Femur (tissue), 1 donor: ENCODE results near the gene HERC4.
"Not testable (repeated sequence)": the region's sequence is repeated elsewhere in the genome, so short reads cannot be mapped to it uniquely, and the experiment has no call there.

Experiments
- DNase-seq: peaks from one replicate; pipeline ENCODE4 v3.0.0-alpha.2; 2017

The HERC4 gene

DNA sequence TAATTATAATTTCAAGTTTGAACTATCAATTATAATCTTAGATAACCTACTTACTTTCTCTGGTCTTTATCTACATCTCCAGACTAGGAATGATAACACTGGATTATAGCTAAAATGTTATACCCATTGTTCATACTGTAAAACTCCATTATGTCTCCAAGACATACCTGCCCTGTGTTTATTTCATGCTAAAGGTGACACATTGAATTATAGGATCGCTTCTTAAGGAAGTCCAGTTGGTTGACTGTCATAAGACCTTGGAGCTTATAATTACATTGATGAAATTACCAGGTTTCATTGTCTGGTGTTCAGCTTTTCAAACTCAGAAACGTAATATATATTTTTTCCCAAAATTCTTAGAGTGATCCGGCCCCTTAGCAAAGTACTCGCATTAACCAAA lies 15.5 kb upstream of the HERC4 start:
- no peak for DNase-seq

DNA sequence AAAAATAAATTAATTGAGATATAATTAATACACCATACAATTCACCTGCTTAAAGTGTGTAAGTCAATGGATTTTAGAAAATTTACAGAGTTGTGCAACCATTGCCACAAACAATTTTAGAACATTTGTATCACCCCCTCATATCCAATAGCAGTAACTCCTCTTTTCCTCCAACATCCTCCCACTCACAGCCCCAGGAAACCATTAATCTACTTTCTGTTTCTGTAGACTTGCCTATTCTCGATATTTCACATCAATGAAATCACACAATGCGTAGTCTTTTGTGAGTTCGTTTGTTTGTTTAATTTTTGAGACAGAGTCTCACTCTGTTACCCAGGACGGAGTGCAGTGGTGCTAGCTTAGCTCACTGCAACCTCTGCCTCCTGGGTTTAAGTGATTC lies 13.7 kb upstream of the HERC4 start:
- no peak for DNase-seq

DNA sequence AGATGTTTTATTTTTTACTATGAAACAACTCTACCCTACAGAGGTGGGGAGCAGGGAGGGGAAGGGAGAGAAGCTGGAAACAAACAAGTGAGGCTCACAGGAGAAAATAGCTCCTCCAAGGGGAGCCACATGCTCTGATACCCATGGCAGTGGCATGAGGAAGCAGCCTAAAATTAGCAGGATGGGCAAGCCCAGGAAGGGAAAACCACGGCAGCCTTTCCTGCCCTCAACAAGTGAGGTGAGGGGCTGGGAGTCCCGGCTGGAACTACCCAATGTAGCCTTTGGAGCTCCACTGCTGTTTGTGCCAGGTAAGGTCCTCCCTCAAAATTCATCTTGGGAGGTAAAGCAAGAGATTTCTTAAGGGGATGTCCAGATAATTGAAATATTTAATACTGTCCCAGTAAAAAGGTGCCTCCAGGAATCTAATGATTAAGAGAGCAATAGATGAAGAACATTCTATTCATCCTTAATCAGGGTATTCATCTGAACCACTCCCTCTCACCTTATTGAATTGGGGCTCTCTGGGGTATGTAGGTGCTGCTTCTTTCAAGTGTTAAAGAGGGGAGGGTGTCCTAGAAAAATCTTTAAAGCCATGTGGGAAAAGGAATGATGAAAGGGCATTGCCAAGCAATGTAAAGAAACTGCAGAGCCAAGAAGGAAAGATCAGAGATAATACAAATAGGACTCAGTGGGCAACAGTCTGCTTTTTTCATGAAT lies 12.8 kb upstream of the HERC4 start:
- no peak for DNase-seq

DNA sequence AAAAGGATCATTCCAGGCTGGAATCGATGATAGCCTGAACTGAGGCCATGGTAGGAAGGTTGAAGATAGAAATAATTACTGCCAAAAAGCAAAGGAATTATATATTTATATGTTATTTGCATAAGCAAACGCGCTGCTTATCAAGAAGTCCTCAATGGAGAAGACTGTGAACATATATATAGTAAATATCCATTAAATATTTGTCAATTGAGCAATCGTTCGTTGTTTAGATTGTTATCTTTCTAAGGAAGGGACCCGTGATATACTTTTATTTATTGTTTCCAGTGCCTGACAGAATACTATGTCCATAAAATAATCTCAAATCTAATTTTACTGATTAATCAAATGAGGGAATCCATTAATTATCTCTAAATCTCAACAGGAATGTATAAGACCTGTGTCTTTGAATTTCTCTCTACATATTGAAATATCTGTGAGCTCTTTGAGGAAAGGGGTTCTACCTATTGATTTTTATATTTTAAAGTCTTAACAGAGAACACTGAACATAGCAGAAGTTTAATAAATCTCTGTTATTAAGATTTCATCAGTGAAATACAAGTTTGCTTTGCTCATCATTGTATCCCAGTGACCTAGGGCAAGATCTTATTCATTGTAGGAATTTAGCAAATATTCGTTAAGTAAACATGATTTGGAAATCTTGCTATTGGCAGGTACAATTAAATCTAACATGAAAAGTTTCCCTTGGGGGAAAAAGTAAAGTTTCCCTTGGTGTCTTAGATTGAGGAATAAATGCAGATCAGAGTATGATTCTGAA lies 12.0 kb upstream of the HERC4 start:
- DNase-seq = no peak

DNA sequence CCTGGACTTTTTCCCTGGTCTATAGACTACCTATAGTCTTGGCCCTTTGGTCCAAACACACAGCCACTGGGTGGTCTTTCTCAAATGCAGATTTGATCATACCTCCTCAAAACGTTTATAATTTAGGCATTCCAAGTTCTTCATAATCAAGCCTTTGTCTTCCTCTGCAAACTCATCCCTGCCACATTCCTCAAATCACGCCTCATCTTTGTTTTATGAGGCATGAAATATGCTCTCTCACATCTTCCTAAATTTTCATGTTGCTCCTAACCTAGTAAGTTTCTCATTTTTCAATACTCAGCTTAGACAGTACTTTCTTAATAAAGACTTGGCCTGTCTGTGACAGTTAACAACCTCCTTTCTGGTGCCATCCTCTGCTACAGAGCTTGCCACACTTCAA lies 10.9 kb upstream of the HERC4 start:
- no peak for DNase-seq

DNA sequence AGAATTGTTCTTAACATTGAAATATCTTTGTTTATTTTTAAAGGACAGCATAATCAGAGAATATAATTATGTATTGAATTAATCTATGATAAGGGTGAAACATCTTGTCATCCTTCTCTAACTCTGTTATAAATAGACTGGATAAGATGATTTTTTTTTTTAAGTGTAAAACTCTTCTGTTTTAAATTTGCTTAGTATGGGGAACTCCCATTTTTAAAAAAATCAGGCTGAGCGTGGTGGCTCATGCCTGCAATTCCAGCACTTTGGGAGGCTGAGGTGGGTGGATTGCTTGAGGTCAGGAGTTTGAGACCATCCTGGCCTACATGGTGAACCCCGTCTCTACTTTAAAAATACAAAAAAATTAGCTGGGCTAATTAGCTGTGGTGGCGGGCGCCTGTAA lies 9.4 kb upstream of the HERC4 start:
- DNase-seq = no peak

DNA sequence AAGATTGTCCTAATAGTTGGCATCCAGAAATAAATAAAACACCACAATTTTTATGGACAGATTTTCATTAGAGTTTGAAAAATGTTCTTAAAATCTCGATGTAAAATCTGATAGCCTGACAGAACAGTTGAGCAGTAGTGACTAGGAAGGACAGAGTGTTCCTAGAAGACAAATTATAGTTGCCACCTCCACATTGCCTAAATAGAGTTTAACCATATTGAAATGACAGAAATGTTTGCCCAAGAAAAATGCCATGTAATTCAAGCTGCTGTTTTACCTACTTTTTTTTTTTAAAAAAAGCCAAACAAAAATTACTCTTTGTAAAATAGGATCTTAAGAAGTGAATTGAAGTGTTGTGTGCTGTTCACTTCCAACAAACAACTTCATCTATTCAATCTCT lies 8.9 kb upstream of the HERC4 start:
- no peak for DNase-seq

DNA sequence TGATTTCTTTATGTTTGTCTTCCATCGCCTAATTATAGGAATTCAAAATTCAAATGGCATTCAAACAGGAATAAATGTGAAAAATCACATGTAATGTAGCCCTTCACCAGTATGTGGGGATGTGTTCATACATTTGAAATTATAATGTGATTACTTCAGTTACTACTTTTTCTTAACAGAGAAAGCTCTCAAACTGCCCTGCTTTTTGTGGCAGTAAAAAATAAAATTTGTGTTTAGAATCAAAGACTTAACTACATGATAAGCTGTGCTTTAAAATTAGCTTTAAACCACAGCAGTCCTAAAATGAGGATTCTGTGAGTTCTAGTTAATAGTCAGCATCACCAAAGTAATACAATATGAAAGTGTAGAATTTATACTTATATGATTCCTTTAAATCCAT lies 7.8 kb upstream of the HERC4 start:
- DNase-seq = no peak

DNA sequence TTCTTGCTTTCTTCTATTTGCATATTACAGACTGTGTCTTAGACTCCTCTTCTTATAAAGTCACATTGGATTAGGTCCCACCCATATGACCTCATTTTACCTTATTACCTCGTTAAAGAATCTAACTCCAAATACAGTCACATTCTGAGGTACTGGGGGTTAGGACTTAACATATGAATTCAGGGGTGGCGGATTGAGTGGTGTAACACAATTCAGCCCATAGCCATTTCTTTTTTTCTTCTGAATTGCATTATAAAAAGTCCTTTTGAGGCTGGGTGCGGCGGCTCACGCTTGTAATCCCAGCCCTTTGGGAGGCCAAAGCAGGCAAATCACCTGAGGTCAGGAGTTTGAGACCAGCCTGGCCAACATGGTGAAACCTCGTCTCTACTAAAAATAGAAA lies 6.8 kb upstream of the HERC4 start:
- no peak for DNase-seq

DNA sequence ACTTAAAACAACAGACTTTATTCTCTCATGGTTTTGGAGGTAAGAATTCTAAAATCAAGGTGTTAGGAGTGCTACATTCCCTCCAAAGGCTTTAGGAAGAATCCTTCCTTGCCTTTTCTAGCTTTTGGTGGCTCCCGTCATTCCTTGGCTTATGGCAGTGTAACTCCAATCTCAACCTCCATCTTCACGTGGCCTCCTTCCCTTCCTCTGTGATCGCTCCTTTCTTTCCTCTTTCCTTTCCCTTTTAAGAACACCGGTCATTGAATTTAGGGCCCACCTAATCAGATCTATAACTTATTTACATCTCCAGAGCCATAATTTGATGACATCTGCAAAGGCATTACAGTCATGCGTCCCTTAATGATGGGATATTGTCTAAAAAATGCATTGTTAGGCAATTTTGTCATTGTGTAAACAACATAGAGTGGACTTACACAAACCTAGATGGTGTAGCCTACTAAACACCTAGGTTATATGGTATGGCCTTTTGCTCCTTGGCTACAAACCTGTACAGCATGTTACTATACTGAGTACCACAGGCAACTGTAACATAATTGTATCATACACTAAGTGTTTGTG lies 5.9 kb upstream of the HERC4 start:
- no peak for DNase-seq

DNA sequence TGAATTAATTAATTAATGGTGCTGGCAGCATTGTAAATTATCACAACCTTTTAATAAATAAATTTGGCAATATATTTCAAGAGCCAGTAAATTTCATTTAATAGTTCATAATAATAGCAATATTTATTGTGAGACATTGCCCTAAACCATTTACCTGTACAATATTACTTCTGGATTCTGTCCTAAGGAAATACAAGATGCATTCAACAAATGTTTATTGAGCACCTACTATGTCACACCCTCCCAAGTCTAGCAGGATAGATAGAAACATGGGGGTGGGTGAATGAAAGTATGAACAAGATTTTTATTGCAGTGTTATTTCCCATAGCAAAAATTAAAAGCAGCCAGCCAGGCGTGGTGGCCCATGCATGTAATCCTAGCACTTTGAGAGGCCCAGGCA lies 4.4 kb upstream of the HERC4 start:
- no peak for DNase-seq

DNA sequence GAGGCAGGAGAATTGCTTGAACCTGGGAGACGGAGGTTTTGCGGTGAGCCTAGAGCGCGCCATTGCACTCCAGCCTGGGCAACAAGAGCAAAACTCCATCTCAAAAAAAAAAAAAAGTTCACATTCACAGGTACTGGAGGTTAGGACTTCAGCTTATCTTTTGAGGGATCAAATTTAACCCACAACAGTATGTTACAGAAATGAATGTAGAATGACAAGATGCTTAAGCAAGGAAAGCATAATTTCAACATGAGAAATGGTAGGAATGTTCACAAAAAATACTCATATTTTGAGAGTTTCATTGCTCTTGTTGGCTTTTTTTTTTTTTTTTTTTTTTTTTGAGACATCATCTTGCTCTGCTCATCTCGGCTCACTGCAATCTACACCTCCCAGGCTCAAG lies 1.9 kb upstream of the HERC4 start:
- no peak for DNase-seq

DNA sequence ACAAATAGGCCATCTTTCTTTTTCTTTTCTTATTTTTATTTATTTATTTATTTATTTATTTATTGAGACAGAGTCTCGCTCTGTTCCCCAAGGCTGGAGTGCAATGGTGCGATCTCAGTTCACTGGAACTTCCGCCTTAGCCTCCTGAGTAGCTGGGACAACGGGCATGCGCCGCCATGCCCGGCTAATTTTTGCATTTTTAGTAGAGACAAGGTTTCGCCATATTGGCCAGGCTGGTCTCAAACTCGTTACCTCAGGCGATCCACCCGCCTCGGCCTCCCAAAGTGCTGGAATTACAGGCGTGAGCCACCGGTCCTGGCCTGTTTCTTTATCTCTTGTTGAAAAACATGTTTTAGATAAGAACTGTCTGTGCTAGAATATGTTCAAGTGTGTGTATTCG lies 998 bp upstream of the HERC4 start:
- not testable (repeated sequence) for DNase-seq

DNA sequence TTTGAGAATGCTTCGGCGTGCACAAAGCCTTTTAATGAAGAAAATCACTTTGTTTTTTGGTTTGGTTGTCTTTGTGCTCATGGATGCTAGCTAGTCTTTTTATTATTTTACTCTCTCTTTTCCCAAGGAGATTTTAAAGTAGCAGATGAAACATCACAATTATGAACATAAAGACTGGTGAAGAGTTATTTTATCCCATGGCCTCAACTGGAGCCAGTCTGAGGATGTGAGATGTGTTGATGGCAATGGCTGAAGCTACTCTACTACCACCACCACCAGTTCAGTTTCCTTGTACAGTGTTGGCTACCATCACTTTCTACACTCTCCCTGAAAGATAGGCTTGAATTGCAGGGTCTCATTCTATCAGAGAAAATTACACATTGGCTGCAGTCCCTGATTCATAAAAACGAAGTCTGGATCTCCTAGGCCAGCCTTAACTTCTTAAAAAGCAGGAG lies 494 bp upstream of the HERC4 start:
- no peak for DNase-seq

DNA sequence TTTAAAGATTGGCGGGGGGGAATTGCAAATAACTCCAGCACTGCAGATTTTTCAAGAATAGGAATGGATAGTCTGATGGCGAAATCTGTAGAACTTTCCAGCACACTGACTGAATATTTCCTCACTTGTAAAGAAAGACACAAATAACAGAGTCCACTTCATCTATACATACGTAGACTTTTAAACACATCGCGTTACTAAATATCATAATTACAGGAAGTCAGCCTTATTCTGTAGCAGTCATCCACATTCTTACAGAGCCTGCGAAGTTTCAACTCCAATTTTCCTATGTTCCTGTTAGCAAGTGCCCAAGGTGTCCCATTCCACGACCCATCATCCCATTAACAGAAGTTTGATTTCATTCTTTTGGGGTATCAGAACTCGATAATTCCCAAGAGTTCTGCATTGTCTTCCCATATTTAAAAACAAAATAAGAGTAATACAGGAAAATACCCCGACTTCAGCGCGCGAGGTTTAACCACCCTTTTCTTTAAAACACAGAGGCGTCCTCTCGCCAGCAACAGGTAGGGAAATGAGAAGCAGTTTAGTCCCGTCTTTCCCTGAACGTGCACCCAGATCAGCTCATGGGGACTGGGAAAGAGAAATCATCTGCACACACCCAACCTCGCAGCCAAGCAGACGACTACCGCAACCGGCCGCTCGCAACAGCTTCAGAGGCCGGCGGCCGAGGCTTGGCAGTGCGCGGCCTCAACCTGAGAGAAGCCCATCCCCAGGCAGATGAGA lies 880 bp downstream of the HERC4 start:
- no peak for DNase-seq

DNA sequence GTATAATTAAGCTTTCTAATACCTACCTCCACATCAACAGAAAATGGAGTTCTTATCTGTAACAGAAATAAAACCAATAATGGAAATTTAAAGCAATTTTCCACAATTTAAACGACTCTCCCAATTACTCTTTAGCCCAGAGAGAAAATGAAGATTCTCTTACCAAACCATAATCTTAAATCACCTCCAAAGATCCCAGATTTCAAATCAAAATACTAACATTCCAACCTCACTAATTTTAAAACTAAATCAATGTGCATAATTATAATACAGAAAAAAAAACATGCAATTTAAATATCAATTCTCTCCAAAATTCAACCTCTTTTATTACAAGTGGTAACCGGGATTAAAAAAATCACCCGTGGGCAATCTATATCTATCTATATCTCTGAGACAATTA lies 1.5 kb downstream of the HERC4 start:
- no peak for DNase-seq

DNA sequence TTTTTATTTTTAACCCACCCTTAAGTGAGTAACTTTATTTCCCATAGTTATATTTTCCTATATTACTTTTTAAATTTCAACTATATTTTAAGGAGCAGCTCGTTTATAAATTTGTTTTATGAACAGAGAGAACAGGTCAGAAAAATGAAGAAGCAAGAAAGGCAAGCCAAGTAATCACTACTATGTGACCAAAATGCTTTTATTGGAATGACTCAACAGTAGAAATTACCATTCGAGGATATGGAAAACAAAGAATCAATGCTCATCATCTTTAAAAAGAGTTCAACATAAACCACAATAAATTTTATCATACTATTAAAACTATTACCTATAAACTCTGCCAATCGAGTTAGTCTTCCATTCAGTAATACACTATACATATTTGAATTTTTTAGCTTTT lies 7.6 kb downstream of the HERC4 start:
- no peak for DNase-seq

DNA sequence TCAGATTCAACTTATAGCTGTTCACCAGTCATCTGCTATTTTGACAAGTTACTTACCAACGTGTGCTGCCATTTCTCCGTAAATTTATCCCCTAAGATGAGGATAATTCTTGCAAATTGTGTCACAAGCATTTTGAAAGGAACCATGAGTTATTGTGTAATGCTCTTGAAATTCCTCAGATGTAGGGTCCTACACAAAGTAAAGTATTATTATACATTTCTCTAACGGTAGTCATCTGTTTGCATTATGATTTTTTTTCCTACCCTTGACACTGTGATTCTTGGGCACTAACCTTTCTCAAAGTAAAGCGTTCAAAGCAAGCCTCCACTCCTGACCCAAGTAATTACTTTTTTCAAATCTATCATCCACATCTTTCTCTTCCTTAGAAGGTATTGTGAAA lies 8.1 kb downstream of the HERC4 start:
- DNase-seq = no peak

DNA sequence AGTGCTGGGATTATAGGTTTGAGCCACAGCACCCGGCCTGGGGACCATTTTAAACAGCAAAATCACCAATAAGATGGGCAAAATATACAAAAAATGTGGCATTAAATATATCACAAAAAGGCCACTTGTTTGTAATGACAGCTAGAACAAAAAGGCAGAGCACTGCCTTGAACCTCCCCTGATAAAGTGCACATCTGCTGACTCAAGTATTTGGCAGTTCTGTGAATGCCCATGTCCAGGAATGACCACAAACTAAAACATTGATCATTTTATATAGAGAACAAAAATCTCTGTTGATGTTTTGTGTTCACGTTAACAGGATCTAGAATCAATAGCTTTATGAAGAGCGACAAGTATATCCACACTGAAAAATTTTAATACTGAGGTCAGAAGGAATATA lies 21.5 kb downstream of the HERC4 start:
- no peak for DNase-seq

DNA sequence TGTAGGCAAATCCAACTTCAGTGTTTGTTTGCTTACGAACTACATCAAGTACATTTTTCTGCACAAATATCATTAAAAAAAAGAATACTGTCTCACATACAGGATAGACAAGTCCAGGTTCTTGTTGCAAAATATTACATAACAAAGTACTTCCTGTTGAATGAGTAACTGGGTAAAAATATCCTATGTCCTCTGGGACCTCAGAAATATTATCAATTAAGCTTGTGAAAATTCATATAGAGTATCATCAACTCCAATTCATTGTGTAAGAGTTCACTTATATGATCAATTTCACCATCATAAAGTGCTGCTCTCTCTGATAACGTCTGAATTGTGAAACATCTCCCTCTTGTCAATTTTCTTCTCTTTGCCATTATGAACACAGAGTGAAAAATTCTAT lies 22.6 kb downstream of the HERC4 start:
- DNase-seq = no peak

DNA sequence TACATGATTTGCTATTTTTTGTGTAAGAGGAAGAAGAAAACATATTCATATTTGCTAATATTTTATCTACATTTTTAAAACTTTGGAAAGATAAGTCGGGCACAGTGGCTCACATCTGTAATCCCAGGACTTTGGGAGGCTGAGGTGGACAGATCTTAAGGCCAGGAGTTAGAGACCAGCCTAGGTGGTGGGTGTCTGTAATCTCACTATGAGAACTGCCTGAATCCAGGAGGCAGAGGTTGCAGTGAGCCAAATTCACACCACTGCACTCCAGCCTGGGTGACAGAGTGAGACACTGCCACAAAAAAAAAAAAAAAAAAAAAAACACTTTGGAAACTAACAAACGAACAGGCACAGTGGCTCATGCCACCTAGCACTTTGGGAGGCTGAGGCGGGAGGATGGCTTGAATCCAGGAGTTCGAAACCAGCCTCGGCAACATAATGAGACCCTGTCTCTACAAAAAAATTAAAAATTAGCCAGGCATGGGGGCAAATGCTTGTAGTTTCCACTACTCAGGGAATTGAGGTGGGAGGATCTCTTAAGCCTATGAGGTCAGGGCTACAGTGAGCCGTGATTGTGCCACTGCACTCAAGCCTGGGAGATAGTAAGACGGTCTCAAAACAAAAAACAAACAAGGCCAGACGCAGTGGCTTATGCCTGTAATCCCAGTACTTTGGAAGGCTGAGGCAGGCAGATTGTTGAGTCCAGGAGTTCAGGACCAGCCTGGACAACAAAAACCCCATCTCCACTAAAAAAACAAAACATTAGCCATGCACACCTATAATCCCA lies 25.6 kb downstream of the HERC4 start:
- DNase-seq = no peak

DNA sequence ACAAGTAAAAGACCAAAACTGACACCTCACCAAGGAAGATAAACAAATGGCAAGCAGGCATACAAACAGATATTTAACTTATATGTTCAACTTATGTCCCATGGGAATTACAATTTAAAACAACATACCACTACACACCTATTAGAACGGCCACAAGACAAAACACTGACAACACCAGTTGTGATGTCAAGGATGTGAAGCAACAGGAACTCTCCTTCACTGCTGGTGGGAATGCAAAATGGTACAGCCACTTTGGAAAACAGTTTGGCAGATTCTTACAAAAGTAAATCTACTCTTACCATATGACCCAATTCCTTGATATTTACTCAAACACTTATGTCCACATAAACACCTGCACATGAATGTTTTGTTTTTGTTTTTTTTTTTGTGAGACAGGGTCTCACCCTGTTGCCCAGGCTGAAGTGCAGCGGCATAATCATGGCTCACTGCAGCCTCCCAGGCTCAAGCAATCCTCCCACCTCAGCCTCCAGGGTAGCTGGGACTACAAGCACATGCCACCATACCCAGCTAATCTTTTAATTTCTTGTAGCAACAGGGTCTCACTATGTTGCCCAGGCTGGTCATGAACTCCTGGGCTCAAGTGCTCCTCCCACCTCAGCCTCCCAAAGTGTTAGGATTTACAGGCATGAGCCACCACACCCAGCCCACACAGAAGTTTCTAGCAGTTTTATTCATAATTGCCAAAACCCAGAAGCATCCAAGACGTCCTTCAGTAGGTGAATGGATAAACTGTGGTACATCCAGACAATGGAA lies 27.3 kb downstream of the HERC4 start:
- DNase-seq = no peak
